Testis (tissue), 3 donors: Measurements from ENCODE around the gene ITM2C. TPM values are rescaled to one million over a fixed set of nuclear protein-coding genes. Genes with fewer than 3 reads are reported as not detected.

Source experiments
- DNase-seq: peaks from one replicate; pipeline ENCODE4 v3.0.0-alpha.2; 2019
- H3K27ac ChIP-seq, 2 donors: fragments of 200-600 bp; sonication (generic); one replicate each; pipeline ENCODE4 v1.5.1; 2019
- H3K27me3 ChIP-seq: fragments of 200-600 bp; sonication (generic); one replicate; pipeline ENCODE4 v1.5.1; 2019
- H3K36me3 ChIP-seq: fragments of 200-600 bp; sonication (generic); one replicate; pipeline ENCODE4 v1.5.1; 2017; ENCODE audit warnings: low read depth; ENCODE audit errors: missing control alignments
- H3K4me1 ChIP-seq: fragments of 200-600 bp; sonication (generic); one replicate; pipeline ENCODE4 v1.5.1; 2019
- H3K4me3 ChIP-seq, 2 donors: fragments of 200-600 bp; sonication (generic); one replicate each; pipeline ENCODE4 v1.5.1; 2017 to 2019
- H3K9me3 ChIP-seq: fragments of 200-600 bp; sonication (generic); one replicate; pipeline ENCODE4 v1.5.1; 2017
- CTCF ChIP-seq, 3 experiments: fragments of 450-650 bp in 2 of 3; fragments of 200-600 bp in 1 of 3; sonication (generic) in 1 of 3; IDR thresholded peaks; one replicate each; pipeline ENCODE4 v1.5.1; 2016 to 2019; ENCODE audit warnings: antibody characterized with exemption in 3 of 3, mild to moderate bottlenecking in 2 of 3, moderate library complexity in 1 of 3
- POLR2A ChIP-seq: fragments of 450-650 bp; IDR thresholded peaks from one replicate; pipeline ENCODE4 v1.6.1; 2017; ENCODE audit warnings: antibody characterized with exemption, mild to moderate bottlenecking, moderate library complexity
- WGBS, 2 donors: methylation state at CpG; one replicate each; pipeline ENCODE4 v1.1.5; 2018; 5-methylcytosine and 5-hydroxymethylcytosine counted together
- intact Hi-C: fragments of 100-400 bp; cut with DNase I; formaldehyde crosslinking; loops from one replicate; pipeline ENCODE4 v1.15.1; 2023; ENCODE audit warnings: low total_unique reads
- polyA plus RNA-seq: library from polyadenylated mRNA; stranded (reverse); fragments of 350-450 nt; fragmentation: Illumina TruSeq; extraction: RNeasy Lipid Tissue Mini Kit (QIAGEN cat#74804); gene quantifications from one replicate; pipeline ENCODE4 v1.2.3, GENCODE V29; 2014; ENCODE audit warnings: low read depth, low replicate concordance; ENCODE audit not compliant: insufficient read depth
- total RNA-seq, 2 donors: library from RNA; depleted of rRNA; stranded (reverse); fragments of >200 nt; gene quantifications; one replicate each; pipeline ENCODE4 v1.2.3, GENCODE V29; 2016

ITM2C gene
- total and polyA plus RNA-seq, 3 donors from 2014 or later: 53.7 to 95.7 (median 57.8) TPM

- TF ChIP-seq POLR2A (no peak), CTCF (IDR thresholded peaks at IDR 0.05) (no peak)
- no peak for DNase-seq
- Histone ChIP-seq H3K27me3 (no peaks in the 10 kb centered on the region), H3K27ac (no peak overlapping the region), H3K4me1 (no peaks in the 10 kb centered on the region), H3K9me3 (no peaks in the 10 kb centered on the region), H3K36me3 (no peaks in the 10 kb centered on the region), H3K4me3 (no peak overlapping the region)
- intact Hi-C loops: loop anchor here (10.0 kb wide), 1 partner anchor 81 kb away; no protein-coding TSS in a partner anchor
- 89 to 91% methylated on average over 16 to 19 of the region's 19 CpGs for WGBS, 2 donors
Measured at GRCh38 chr2:230903231-230904150, 38.7 kb downstream of the ITM2C start.

GRCh38 chr2:230904856-230905447, 40.2 kb downstream of the ITM2C start:
- Histone ChIP-seq H3K36me3 (no peaks in the 10 kb centered on the region), H3K27me3 (no peaks in the 10 kb centered on the region), H3K4me3 (no peak overlapping the region), H3K9me3 (no peaks in the 10 kb centered on the region), H3K27ac (no peak overlapping the region), H3K4me1 (no peaks in the 10 kb centered on the region)
- DNase-seq: no peak
- intact Hi-C loops: loop anchor here (10.0 kb wide), 1 partner anchor 80 kb away; no protein-coding TSS in a partner anchor
- WGBS, 2 donors: 89 to 93% methylated on average over 14 to 15 of the region's 15 CpGs
- TF ChIP-seq CTCF (IDR thresholded peaks at IDR 0.05): no peak
- no peak for TF ChIP-seq POLR2A

GRCh38 chr2:230905448-230906421, 41.0 kb downstream of the ITM2C start:
- Histone ChIP-seq H3K4me1 (no peaks in the 10 kb centered on the region), H3K27ac (no peak overlapping the region)
- intact Hi-C loops: loop anchor here (10.0 kb wide), 1 partner anchor 79 kb away; no protein-coding TSS in a partner anchor

More at GRCh38 chr2:230905448-230906421, 41.0 kb downstream of the ITM2C start:
- WGBS, 2 donors: 81 to 86% methylated on average over 15 to 18 of the region's 18 CpGs
- no peak for DNase-seq
- H3K9me3 ChIP-seq: no peaks in the 10 kb centered on the region
- H3K27me3 ChIP-seq: no peaks in the 10 kb centered on the region
- no peak overlapping the region for H3K4me3 ChIP-seq
- TF ChIP-seq POLR2A (no peak), CTCF (IDR thresholded peaks at IDR 0.05) (no peak)
- H3K36me3 ChIP-seq: no peaks in the 10 kb centered on the region
